IMR-90 (cell line): ENCODE results near the gene GP9.
"Not testable (repeated sequence)": the region's sequence is repeated elsewhere in the genome, so short reads cannot be mapped to it uniquely, and the experiment has no call there.

ENCODE experiments used
- BHLHE40 ChIP-seq: fragments of 150-350 bp; IDR thresholded peaks from 2 replicates; pipeline ENCODE4 v1.6.1; 2016; ENCODE audit warnings: mild to moderate bottlenecking, low read depth, low read length
- CEBPB ChIP-seq: IDR thresholded peaks from 2 replicates; pipeline ENCODE4 v1.6.1; 2012; ENCODE audit warnings: low read depth, low read length, improper control_type of control experiment
- CHD1 ChIP-seq: IDR thresholded peaks from 2 replicates; pipeline ENCODE4 v1.6.1; 2012; ENCODE audit warnings: low read depth, low read length, improper control_type of control experiment
- FOS ChIP-seq: fragments of 150-350 bp; IDR thresholded peaks from 2 replicates; pipeline ENCODE4 v1.6.1; 2016; ENCODE audit warnings: low read depth, low read length
- MAFK ChIP-seq: IDR thresholded peaks from 2 replicates; pipeline ENCODE4 v1.6.1; 2012; ENCODE audit warnings: low read depth, low read length, improper control_type of control experiment
- MAZ ChIP-seq: IDR thresholded peaks from 2 replicates; pipeline ENCODE4 v1.6.1; 2012; ENCODE audit warnings: low read depth, mild to moderate bottlenecking, low read length, improper control_type of control experiment, moderate library complexity, borderline replicate concordance
- MXI1 ChIP-seq: IDR thresholded peaks from 2 replicates; pipeline ENCODE4 v1.6.1; 2012; ENCODE audit warnings: low read depth, mild to moderate bottlenecking, low read length, moderate library complexity, borderline replicate concordance
- POLR2A ChIP-seq: IDR thresholded peaks from 2 replicates; pipeline ENCODE4 v1.6.1; 2012; ENCODE audit warnings: mild to moderate bottlenecking, low read depth, low read length
- RAD21 ChIP-seq: IDR thresholded peaks from 2 replicates; pipeline ENCODE4 v1.6.1; 2012; ENCODE audit warnings: low read length, improper control_type of control experiment
- RCOR1 ChIP-seq: IDR thresholded peaks from 2 replicates; pipeline ENCODE4 v1.6.1; 2012; ENCODE audit warnings: mild to moderate bottlenecking, low read length, improper control_type of control experiment; ENCODE audit not compliant: insufficient replicate concordance
- RFX5 ChIP-seq: IDR thresholded peaks from 2 replicates; pipeline ENCODE4 v1.8.0; 2012; ENCODE audit warnings: low read depth, mild to moderate bottlenecking, low read length, moderate library complexity
- SMC3 ChIP-seq: fragments of 150-350 bp; IDR thresholded peaks from 2 replicates; pipeline ENCODE4 v1.6.1; 2016; ENCODE audit warnings: low read depth, mild to moderate bottlenecking, antibody characterized with exemption, low read length, moderate library complexity
- TF ChIP-seq, protein P1 (sequence below): conservative IDR thresholded peaks from 2 replicates; pipeline ENCODE4 v1.5.1; 2012; ENCODE audit warnings: mild to moderate bottlenecking, low read depth, low read length, improper control_type of control experiment
- TF ChIP-seq, protein P2 (sequence below): fragments of 150-350 bp; IDR thresholded peaks from 2 replicates; pipeline ENCODE4 v1.6.1; 2016; ENCODE audit warnings: low read depth, mild to moderate bottlenecking, low read length, moderate library complexity, borderline replicate concordance

DNA sequence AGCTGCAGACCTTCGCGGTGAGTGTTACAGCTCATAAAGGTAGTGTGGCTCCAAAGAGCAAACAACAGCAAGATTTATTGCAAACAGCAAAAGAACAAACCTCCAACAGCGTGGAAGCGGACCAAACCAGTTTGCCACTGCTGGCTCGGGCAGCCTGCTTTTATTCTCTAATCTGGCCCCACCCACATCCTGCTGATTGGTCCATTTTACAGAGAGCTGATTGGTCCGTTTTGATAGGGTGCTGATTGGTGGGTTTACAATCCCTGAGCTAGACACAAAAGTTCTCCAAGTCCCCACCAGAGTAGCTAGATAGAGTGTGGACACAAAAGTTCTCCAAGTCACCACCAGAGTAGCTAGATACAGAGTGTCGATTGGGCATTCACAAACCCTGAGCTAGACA lies 7.1 kb downstream of the GP9 start:
- TF ChIP-seq, protein P1, sequence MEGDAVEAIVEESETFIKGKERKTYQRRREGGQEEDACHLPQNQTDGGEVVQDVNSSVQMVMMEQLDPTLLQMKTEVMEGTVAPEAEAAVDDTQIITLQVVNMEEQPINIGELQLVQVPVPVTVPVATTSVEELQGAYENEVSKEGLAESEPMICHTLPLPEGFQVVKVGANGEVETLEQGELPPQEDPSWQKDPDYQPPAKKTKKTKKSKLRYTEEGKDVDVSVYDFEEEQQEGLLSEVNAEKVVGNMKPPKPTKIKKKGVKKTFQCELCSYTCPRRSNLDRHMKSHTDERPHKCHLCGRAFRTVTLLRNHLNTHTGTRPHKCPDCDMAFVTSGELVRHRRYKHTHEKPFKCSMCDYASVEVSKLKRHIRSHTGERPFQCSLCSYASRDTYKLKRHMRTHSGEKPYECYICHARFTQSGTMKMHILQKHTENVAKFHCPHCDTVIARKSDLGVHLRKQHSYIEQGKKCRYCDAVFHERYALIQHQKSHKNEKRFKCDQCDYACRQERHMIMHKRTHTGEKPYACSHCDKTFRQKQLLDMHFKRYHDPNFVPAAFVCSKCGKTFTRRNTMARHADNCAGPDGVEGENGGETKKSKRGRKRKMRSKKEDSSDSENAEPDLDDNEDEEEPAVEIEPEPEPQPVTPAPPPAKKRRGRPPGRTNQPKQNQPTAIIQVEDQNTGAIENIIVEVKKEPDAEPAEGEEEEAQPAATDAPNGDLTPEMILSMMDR = not testable (repeated sequence)
- TF ChIP-seq RAD21, POLR2A, RCOR1, SMC3, MXI1, BHLHE40, MAFK, CHD1, FOS, CEBPB, MAZ, RFX5: not testable (repeated sequence)
- TF ChIP-seq, protein P2, sequence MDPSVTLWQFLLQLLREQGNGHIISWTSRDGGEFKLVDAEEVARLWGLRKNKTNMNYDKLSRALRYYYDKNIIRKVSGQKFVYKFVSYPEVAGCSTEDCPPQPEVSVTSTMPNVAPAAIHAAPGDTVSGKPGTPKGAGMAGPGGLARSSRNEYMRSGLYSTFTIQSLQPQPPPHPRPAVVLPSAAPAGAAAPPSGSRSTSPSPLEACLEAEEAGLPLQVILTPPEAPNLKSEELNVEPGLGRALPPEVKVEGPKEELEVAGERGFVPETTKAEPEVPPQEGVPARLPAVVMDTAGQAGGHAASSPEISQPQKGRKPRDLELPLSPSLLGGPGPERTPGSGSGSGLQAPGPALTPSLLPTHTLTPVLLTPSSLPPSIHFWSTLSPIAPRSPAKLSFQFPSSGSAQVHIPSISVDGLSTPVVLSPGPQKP = not testable (repeated sequence)
